ENCODE results near the gene CSTPP1. TPM values are rescaled to one million over a fixed set of nuclear protein-coding genes. Genes with fewer than 3 reads are reported as not detected.

Gene CSTPP1
- total and polyA plus RNA-seq, 2 of the 8 experiments (the other 6 are each of a cell fraction or from before 2014, with no cell fraction given): 24.2 to 28.7 TPM

GRCh38 chr11:47121731-47122130 lies 185.2 kb downstream of the CSTPP1 start (continued):
- TF ChIP-seq RBBP5 (IDR thresholded peaks at IDR 0.05; ENCODE audit: borderline replicate concordance, low read depth, low read length) (no peak), MAFK (IDR thresholded peaks at IDR 0.05; ENCODE audit: low read depth, low read length) (no peak), JUN (IDR thresholded peaks at IDR 0.05; ENCODE audit: low read depth, low read length) (no peak), TAF7 (optimal IDR thresholded peaks at IDR 0.05; ENCODE audit: borderline replicate concordance, low read depth, low read length) (no peak), POLR2A (IDR thresholded peaks at IDR 0.05; ENCODE audit: control extremely low read depth in 1 of 2, low read depth in 2 of 2, low read length in 2 of 2) (no peak), ZNF274 (IDR thresholded peaks at IDR 0.05; ENCODE audit: borderline replicate concordance, extremely low read depth, low read length) (no peak), CBX5 (IDR thresholded peaks at IDR 0.05; ENCODE audit: low read depth, low read length) (no peak)
